Inflammatory macrophage treated with lipopolysaccharide for 4 hours (primary cell): ENCODE measurements around the gene WASHC4.

ENCODE experiments used
- DNase-seq: peaks from one replicate; pipeline ENCODE4 v3.0.0-alpha.2; 2020

The WASHC4 gene, protein sequence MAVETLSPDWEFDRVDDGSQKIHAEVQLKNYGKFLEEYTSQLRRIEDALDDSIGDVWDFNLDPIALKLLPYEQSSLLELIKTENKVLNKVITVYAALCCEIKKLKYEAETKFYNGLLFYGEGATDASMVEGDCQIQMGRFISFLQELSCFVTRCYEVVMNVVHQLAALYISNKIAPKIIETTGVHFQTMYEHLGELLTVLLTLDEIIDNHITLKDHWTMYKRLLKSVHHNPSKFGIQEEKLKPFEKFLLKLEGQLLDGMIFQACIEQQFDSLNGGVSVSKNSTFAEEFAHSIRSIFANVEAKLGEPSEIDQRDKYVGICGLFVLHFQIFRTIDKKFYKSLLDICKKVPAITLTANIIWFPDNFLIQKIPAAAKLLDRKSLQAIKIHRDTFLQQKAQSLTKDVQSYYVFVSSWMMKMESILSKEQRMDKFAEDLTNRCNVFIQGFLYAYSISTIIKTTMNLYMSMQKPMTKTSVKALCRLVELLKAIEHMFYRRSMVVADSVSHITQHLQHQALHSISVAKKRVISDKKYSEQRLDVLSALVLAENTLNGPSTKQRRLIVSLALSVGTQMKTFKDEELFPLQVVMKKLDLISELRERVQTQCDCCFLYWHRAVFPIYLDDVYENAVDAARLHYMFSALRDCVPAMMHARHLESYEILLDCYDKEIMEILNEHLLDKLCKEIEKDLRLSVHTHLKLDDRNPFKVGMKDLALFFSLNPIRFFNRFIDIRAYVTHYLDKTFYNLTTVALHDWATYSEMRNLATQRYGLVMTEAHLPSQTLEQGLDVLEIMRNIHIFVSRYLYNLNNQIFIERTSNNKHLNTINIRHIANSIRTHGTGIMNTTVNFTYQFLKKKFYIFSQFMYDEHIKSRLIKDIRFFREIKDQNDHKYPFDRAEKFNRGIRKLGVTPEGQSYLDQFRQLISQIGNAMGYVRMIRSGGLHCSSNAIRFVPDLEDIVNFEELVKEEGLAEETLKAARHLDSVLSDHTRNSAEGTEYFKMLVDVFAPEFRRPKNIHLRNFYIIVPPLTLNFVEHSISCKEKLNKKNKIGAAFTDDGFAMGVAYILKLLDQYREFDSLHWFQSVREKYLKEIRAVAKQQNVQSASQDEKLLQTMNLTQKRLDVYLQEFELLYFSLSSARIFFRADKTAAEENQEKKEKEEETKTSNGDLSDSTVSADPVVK

DNA sequence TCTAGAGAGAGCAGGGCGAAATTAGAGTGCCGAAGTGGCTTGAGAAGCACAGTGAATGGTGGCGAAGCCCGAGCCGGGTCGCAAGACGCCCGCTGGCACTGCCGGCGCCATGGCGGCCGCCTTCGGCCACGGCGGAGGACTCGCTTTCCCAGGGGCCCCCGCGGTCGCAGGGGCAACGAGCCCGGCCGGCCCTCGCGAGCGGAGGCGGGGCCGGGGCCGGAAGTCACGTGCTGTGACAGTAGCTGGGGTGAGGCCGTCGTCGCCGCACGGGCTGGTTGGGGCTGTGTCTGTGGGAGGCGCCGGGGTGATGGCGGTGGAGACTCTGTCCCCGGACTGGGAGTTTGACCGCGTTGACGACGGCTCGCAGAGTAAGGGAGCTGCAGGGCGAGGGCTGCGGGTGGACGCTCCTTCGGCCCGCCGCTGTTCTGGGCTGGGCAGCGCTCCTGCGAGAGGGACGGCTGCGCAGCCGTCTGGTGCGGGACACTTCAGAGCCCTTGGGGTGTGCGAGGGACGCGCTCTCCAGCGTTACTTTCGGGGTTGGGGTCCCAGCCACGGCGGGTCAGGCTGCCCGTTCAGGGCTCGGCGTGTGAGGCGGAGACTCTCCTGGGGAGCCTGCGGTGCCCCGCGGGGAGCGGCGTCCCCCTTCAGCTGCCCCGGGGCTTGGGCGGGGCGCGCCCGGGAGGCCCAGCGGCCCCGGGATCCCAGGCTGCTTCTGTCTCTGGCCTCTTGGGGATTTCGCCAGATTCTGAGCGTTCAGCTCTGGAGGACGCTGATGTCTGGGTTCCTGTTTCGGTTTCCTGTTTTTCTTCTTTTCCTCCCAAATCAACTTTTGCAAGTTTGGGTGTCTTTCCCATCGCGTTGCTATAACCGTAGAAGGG, at the start of gene WASHC4:
Gene WASHC4 (plus strand): TSS at position 238 of the 878 bp plus-strand sequence. CDS start 70 bp downstream, at position 308.
- DNase-seq = peak; percentile 96

DNA sequence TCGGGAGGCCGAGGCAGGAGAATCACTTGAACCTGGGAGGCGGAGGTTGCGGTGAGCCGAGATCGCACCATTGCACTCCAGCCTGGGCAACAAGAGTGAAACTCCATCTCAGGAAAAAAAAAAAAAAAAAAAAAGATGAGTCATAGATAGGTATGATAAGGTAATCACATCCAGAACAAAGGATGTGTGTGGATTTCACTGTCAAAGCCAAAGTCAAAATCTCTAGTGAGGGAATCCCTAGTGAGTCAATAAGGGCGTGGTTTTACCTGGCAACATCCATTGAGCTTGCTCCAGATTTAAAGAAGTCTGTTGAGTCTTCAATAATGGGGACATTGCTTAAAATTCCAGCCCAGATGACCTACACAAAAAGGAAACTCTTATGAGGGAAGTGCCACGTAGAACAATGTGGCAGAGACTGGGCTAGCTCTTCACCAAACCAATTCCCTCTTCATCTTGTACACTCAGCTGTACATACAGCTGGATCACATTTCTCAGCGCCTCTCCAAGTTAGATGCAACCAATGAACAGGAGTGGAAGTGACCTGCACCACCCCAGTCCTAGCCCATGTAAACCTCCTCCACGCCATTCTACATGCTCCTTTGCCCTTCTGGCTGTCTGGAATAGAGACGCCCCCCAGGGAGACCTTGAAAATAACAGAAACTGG, 46.7 kb upstream of the WASHC4 start:
- DNase-seq = peak; percentile 23

DNA sequence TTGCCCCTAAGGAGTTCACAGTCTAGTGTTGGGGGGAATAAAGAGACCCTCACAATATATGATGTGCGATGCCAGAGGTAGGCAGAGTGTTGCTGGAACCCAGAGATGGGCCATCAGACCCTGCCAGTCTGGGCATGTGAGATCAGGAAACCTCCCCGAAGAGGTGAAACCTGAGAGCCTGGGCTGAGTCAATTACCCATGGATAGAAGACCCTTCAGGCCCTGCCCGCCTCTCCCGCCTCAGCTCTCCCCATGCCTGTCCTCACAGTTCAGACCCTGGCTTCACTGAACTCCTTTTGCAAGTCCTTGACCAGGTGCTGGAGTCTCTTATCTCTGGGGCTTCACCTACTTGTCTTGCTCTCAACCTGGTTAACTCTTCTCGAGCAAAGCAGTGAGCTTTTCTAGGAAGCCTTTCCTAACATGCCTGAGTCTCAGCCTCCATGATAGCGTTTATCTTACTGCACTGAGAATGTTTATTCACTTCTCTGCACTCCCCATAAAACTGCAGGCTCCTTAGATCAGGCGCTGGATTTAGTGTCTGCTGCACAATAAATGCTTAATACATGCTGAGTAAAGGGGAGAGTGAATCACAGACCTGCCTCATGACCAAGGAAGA, 42.9 kb upstream of the WASHC4 start:
- DNase-seq = no peak

DNA sequence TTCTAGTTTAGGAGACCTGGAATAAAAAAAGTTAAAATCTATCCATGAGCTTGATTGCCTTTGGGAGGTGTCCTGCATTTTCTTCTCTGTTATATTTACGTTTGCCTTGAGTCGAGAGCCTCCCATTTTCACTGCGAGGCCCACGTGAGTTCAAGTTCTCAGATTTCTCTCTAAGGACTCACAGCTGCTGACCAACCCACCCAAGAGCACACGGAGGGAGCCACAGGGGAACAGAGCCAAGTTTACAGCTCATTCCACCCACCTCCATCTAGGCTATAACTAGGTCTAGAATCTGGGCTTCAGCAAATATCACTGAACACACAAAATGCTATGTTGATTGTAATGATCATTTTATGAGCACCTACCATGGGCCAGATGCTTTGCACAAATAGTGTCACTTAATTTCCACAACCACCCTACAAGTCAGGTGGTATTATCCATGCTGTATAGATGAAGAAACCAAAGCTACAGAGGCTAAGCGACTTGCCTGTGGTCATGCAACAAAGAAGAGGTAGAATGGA, 40.0 kb upstream of the WASHC4 start:
- DNase-seq = no peak

DNA sequence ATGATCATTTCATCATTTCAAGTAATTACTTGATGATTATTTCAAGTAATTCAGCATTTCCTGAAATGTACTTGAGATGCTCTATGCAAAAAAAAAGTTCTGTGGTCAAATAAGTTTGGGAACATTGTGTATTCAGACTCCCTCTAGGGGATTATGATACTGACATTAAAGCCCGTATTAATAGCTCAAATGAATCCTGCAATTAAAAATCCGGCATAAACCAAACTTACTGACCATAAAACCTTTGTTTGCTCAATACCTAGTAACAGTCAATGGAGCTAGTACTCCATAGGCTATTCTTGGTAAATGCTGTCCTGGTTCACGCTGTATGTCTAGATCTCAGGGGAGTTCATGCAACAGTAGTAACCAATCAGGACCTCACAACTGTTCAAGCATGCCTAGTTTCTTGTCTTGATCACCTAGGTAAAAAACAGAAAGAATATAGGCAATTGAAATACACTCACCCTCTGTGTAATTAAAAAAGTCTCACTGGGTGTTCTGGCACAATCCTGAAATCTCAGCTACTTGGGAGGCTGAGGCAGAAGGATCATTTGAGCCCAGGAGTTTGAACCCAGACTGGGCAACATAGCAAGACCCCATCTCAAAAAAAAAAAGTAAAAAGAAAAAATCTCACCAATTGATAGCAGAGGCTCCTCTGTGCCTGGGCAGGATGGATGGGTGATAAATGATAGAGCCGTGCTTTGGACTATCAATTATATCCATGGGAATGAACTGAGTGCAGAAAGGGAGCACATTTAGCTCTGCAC, 37.4 kb upstream of the WASHC4 start:
- no peak for DNase-seq

DNA sequence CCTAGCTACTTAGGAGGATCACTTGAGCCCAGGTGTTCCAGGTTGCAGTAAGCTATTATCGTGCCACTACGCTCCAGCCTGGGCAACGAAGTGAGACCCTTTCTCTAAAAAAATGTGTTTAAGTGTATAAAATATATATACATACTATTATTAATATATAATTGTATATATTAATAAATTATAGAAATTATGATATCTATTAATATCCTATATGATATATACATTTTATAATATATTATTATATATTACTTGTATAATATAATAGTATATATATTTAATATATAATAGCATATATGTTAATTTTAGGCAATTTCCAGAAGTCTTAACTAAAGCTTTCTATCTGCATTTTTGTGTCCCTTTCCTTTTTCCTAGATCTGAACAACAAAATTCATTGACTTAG, 35.5 kb upstream of the WASHC4 start:
- DNase-seq = no peak

DNA sequence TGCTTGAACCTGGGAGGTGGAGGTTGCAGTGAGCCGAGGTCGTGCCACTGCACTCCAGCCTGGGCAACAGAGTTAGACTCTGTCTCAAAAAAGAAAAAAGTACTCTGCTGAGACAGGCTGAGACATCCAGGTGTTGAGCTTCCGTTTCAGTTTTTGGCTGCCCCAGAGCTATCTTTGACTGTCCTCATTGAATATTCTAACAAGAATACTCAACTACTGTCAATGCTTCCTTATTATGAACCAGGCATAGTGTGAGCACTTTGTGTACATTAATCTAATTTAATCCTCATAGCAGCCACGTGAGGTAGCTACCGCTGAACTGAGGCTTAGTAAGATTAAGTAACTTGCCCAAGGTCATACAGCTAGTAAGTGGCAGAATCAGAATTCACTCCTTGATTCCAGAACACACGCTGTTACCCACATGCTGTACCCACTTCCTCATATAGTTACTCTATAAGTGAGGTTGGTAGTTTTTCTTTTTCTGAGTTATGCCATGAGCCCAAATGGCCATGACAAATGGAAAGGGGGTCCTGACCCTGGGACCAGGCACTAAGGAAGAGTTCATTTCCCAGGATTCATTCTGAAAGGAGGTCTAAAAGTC, 34.5 kb upstream of the WASHC4 start:
- no peak for DNase-seq

DNA sequence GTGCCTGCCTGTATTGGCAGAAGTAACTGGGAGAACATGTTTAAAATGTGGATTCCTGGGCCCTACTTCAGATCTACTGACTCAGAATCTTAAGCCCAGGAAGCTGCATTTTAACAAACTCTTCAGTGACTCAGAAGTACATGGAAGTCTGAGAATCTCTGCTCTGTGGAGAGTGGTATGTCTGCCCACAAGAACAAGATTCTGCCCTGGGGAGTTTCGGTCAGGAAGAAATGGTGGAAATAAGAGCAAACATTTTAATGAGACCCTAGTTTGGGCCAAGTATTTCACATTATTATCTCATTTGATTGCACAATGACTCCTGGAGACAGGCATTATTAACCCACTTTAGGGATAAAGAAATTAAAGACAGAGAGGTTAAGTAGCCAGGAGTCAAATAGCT, 31.4 kb upstream of the WASHC4 start:
- no peak for DNase-seq

DNA sequence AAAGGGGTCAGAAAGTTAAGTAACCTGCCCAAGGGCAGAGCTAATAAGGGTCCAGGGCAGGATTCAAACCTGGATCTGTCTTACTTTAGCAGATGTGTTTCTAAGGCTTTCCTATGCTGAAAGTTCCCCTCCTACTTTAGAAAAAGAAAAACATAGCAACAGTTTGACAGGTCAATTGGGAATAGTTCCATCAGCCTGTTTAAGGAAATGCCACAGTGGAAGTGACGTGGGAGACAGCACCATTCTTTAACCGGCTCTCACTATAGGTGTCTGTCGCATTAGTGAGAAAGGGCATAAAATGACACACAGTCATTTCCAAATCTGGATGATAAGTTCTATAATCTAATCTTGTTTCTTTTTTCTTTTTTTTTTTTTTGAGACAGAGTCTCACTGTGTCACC, 30.6 kb upstream of the WASHC4 start:
- DNase-seq = no peak

DNA sequence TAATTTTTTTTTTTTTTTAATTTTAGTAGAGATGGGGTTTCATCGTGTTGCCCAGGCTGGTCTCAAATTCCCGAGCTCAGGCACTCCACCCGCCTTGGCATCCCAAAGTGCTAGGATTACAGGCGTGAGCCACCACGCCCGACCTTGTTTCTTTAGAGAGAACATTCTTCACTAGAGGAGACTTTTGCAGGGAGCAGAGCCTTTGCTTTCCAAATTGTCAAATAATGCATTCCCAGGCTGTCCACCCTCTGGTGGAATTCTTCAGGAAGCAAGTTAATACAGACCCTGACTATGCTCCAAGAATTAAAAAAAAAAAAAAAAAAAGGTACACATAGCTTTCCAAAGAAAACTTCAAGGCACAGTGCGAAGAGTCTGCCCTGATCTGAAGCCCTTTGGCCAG, 30.1 kb upstream of the WASHC4 start:
- no peak for DNase-seq

DNA sequence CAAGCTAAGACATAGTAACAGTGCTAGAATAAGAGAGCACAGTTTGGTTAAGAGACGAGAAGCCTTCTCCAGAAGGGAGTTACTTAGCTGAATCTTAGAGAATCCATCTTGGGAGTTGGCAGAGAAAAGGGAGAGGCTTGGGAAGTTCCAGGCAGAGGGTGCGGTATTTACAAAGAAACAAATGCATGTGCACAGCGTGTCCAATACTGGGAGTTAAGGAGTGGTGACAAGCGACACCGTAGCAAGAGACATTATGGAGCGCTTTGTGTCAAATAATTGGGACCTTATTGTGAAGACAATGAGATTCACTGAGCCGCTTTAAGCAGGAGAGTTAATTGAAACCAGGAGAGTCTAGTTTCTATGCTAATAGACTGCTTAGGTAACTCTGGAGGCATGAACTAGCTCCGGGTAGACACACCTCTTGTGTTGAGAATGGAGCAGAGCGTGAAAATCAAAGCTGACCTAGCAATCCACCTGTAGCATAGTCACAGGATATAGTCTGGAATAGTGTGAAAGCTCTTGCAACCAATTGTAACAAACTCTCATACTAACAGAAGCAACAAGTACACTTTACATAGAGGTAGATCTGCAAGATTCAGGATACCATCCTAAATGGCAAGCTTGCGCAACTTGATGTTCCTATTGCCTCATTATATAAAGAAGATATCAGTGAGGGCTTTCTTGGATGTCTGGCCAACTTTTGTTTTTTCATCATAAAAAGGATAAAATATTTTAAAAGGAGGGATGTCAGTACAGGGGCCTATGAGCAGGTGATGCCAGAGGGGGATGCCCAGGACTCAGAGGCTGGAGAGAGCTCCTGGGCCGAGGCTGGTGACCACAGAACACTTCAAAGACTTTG, 28.6 kb upstream of the WASHC4 start:
- no peak for DNase-seq

DNA sequence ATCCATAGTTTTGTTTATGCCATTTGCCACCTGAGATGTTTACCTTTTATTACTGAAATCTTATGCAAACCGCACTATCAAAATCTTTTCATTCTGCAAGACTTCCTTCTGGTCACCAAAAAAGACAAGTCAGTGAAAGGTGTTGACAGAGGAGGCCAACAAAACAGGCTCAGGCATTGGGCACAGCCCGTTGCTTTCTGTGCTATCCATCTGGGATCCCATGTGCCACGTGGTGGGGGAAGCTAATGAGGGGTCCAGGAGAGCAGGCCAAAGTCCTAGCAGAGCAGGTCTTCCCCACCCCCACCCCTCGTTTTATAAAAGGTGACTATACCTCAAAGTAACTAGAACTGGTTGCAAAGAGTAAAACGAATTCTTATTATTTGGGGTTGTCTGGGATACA, 24.5 kb upstream of the WASHC4 start:
- no peak for DNase-seq

DNA sequence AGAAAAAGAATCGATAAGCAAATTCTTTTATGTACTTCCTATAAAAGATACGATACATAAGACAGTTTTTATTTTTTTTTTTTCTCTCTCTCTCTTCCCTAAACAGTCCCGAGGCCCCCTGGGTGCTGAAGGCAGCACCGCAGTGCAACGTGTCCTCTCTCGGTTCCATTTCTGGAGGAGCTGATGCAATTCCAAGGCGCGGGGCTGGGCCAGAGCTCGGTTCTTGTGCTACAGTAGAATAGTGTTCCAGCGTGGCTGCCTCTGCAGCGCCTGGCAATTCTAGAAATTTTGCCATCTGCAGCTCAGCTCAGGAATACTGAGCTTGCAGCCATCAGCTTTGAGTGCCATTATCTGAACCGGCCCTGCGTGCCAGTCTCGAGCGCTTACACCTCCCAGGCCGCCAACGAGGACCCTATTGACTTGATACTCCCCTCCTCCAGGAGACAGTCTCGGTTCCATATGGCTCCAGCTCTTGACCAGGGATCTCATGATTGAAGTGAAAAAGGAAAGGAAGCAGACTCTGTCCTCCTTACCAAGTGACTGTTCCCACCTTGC, 23.9 kb upstream of the WASHC4 start:
- peak; percentile 84 for DNase-seq

DNA sequence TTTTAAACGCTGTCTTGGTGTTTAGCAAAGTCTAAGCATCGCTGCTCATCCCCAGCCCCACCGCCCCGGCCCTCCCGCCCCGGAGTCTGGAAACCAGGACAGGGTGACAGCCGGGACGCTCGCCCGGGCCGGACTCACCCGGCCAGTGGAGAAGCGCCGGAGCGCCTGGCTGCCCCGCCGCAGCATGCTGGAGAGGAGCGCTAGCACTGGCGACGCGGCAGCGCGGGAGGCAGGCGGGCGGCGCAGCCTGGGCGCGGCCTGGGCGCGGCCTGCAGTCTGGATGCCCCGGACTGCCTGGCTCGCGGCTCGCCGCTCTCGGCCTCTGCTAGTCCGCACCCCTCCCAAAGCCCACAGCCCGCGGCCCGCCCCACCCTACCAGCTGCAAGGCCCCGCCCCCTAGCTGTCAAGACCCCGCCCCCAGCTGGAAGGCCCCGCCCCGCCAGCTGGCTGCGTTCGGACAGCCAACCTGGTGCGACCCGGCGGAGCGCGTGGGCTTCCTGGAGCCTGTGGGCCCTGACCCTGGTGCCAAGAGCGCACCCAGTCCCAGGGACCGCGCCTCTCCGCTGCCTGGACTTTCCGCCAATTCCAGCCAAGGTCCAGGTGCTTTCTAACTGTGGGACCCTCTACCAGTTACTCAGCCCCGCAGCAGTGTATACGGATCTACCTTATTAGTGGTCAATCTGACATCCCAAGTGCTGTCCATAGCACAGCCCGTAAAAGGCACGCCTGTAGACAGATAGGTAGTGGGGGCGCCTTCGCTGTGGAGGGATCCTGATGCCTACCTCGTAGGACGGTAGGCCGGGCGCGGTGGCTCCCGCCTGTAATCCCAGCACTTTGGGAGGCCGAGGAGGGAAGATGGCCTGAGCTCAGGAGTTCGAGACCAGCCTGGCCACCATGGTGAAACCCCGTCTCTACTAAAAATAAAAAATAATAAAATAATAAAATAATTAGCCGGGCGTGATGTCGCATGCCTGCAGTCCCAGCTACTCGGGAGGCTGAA, 23.0 kb upstream of the WASHC4 start, which contains the start of gene ALDH1L2:
Gene ALDH1L2 (minus strand): TSS at position 208 of the 1,000 bp plus-strand sequence. CDS start 22 bp downstream, at position 186.
- DNase-seq = peak; percentile 88

DNA sequence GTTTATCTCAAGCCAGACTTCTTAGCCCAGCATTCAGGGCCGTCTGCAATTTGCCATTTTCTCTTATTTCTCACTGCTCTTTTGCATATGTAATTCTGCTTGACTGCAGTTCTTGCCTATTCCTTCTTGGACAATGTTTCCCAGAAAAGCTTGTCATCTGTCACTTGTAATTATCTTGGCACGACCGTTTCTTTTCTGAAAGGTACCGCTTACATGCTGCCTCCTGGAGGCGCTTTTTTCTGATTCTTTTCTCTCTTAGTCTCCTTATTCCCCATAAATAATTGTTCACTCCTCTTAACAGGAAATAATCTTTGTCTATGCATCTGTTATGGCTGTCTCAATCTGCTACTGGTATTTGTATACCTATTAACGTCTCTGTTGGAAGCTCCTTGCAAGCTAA, 22.0 kb upstream of the WASHC4 start:
- DNase-seq = no peak

DNA sequence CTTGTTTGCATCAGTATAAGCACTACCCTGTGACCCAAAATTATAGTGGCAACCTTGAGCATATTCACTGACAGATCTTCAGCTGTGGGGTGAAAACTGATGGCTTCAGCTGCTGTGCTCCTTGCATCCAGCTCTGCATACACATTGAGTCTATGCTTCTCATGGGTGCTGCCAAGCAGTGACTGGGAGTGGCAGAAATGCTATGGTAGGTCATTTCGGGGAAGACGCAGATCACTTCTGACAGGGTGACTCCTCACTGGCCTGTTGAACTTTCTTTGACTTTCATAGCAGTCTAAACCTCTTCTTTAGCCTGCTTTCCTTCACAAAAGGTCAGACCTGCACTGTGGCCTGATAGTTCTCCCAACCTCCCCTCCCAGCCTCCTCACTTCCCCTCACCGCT, 17.7 kb upstream of the WASHC4 start:
- no peak for DNase-seq

DNA sequence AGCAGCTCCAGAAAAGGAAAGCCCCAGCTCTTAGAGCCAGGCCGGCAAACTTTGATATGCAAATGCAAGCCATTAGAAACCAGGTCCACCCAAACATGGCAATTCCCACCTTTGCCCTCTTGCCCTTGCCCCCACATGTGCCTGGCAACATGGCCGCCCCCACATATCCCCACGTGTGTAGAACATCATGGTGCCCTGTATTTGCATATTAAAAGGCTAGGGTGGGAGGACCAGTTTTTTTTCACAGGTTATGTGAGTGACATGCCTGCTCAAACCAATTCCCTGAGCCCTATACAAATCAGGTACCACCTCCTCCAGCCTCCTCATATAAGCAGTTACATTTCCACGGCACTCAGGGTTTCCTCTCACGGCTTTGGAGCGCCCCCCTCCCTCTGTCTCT, 17.2 kb upstream of the WASHC4 start:
- no peak for DNase-seq
